ENCODE measurements around the gene PDE8A.

PDE8A gene

GRCh38 chr15:85125056-85125661 lies 143.5 kb downstream of the PDE8A start:
- DNase-seq (ENCODE audit: low read depth, low spot score) = peak; percentile 35

DNA sequence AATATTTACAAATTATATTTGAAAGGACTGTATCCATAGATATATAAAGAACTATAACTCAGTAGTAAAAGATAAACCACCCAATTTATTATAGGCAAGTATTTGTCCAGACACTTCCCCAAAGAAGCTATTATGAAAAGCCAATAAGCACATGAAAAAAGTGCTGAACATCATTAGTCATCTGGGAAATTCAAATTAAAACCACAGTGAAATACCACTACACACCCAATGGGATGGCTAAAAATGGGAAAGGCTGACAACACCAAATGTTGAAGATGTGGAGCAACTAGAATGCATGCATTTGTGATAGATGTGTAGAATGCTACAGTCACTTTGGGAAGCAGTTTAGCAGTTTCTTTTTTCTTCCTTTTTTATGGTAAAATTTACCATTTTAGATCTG lies 147.0 kb downstream of the PDE8A start:
- DNase-seq (ENCODE audit: low read depth, low spot score) = no peak

DNA sequence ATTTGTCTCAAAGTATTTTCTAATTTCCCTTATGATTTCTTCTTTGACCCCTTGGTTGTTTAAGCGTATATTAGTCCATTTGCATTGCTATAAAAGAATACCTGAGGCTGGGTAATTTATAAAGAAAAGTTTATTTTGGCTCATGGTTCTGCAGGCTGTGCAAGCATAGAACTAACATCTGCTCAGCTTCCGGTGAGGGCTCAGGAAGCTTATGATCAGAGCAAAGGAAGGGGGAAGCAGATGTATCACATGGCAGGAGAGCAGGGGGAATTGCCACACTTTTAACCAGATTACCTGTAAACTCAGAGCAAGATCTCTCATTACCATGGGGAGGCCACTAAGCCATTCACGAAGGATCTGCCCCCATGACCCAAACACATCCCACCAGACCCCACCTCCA lies 148.2 kb downstream of the PDE8A start:
- DNase-seq (ENCODE audit: low read depth, low spot score) = no peak

GRCh38 chr15:85131915-85132314 lies 150.3 kb downstream of the PDE8A start:
- no peak for DNase-seq (ENCODE audit: low read depth, low spot score)

- DNase-seq (ENCODE audit: low read depth, low spot score) = no peak
Measured at GRCh38 chr15:85133709-85134108, 152.1 kb downstream of the PDE8A start.

DNA sequence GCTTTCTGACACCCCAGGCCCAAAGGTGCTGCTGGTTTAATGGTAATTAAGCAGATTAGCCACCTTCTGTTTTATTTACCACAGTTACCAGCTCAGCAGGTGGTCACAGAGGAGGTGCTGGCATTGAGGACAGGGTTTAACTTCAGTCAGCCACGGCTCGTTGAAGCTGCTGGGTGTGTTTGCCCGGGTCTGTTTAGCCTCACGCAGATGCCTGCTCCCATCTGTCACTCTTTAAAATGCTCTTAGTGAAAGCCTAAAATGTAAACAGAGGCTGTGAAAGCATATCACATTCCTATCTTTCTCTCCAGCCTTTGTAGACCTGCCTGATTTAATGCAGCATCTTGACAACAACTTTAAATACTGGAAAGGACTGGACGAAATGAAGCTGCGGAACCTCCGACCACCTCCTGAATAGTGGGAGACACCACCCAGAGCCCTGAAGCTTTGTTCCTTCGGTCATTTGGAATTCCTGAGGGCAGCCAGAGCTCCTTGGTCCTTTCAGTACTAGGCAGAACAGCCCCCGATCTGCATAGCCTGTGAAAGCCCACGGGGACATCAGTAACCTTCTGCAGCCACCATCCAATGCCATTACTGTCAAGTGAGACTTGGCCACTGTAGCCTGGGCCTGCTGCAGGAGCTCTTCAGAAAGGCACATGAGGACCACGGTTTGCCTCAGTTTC lies 156.0 kb downstream of the PDE8A start:
- no peak for DNase-seq (ENCODE audit: low read depth, low spot score)

DNA sequence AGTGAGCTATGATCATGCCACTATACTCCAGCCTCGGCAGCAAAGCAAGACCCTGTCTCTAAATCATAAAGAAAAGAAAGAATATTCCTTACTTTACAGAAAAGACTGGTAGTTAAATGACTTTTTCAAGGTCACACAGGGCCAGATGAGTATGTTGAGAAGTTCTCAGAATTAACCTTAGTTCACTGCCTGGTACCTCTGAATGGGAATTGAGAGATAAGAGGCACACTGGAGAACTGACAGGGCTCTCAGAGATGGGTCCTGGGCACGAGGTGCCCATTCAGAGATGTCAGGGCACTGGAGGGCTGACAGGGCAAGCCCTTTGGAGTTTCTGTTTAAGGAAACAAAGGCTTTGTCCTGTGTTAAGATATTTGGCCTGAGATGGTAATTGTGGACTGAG lies 157.7 kb downstream of the PDE8A start:
- no peak for DNase-seq (ENCODE audit: low read depth, low spot score)

DNA sequence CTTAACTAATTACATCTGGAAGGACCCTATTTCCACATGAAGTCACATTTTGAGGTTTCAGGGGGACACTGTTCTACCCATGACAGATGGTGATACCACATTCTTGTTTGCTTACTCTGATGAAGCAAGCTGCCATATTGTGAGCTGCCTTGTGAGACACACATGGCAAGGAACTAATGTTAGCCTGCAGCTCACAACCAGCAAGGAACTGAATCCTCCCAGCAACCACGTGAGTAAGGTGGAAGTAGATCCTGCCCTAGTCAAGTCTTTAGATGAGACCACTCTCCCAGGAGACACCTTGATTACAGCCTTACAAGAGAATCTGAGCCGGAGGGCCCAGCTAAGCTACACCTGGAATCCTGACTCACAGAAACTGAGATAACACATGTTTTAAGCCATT lies 160.1 kb downstream of the PDE8A start:
- DNase-seq (ENCODE audit: low read depth, low spot score) = no peak

DNA sequence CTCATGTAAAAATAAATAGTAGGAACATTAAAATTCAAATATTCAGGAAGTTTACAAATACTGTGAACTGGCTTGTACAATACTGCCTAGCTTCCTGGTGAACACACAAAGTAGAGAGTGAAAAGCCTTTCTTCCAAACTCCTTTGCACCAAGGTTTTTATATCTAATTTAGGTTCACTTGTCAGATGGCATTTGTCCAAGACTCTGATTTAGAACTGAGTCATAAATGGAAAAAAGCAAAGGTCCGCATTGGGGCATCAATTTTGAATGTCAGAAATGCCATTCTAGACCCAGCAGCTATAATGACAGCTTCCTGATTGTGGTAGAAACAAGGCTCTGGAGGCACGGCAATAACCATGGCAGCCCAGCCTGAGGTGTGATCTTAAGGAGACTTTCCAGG lies 160.7 kb downstream of the PDE8A start:
- DNase-seq (ENCODE audit: low read depth, low spot score) = no peak

GRCh38 chr15:85149465-85150129 lies 167.9 kb downstream of the PDE8A start:
- no peak for DNase-seq (ENCODE audit: low read depth, low spot score)

DNA sequence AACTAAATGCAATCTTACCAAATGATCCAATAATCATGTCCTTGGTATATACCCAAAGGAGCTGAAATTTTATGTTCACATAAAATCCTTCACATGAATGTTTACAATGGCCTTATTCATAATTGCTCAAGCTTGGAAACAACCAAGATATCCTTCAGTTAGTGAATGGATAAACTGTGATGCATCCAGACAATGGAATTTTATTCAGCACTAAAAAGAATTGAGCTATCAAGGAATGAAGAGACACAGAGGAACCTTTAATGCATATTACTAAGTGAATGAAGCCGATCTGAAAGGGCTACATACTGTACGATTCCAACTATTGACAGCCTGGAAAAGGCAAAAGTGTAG lies 168.4 kb downstream of the PDE8A start:
- DNase-seq (ENCODE audit: low read depth, low spot score) = no peak

DNA sequence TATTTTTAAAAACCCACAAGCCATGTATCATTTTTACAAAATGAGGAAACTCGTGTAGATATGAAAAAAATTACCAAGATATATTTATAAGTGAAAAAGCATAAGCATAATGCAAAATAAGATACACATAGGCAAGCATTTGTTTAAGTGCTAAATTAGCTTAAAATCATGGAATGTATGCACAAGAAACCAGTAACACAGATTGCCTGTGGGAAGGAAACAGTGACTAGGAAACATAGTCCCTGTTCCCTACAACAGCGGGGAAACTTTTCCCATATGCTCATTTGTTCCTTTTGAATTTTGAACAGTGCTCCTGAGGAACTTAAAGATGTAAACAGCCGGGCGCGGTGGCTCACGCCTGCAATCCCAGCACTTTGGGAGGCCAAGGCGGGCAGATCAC lies 169.5 kb downstream of the PDE8A start:
- DNase-seq (ENCODE audit: low read depth, low spot score) = no peak

DNA sequence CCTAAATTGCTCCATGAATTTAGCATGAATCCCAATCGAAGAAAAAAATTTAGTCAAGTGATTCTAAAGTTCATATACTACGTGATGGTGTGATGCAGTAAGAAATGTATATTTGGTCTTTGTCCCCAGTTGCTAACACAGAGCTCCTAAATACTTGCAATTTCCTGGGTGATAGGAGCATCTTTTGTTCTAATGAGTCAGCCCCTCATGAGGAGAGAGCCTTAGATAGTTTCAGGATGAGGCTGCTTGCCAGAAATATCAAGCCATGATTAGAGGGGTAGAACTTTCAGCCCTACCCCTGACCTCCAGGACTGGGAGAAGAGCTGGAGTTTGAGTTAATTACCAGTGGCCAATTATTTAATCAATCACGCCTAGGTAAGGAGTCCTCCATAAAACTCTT lies 170.2 kb downstream of the PDE8A start:
- DNase-seq (ENCODE audit: low read depth, low spot score) = no peak

DNA sequence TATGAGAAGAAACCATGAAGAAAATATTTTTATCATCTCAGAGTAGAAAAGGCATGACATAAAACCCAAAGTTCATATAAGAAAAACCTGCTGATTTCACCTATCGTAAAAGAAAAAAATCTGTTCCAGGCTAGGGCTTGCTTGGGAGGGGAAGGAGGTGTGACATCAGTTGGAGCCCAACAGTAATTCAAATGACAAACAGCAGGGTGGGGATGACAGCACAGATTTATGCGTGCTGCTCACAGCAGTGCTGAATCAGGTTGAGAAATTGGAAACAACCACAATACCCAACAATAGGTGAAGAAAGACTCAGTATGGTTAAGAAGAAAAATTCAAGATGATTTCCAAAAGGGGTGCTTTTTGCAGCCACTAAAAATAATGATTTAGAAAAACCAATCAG lies 172.4 kb downstream of the PDE8A start:
- DNase-seq (ENCODE audit: low read depth, low spot score) = no peak

DNA sequence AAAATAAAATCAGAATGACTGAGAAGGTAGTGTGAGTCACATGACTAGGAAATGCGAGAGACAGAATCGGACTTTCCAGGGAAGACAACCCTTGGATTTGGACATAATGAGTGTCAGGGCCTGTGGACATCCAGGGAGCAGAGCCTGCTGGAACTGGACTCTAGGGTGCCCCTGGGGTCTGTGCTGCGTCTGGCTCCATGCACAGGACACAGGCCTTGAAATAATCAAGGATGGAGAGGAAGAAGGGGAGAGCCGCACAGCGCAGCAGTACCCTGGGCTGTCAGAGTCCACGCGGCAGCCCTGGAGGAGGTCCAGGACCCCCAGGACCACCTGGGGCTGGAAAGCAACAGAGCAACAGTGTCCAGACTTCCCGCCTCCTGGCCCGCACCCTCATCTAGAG lies 173.7 kb downstream of the PDE8A start:
- no peak for DNase-seq (ENCODE audit: low read depth, low spot score)

- DNase-seq (ENCODE audit: low read depth, low spot score) = no peak
Measured at GRCh38 chr15:85155857-85156256, 174.2 kb downstream of the PDE8A start.

DNA sequence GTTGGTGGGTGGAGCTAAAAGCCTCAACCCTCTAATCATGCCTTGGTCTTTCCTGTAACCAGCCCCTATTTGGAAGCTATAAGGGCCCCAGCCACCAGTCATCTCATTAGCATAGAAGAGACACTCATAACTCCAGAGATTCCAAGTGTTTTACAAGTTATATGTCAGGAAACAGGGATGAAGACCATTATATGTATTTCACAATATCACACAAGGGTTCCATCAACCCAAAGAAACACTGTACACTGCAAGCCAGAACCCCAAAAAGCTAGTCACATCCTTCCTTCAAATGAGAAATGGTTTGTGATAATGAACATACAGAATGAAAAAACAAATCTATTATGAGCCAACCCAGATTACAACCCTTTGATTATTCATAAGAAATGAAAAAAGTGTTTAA lies 175.7 kb downstream of the PDE8A start:
- no peak for DNase-seq (ENCODE audit: low read depth, low spot score)

DNA sequence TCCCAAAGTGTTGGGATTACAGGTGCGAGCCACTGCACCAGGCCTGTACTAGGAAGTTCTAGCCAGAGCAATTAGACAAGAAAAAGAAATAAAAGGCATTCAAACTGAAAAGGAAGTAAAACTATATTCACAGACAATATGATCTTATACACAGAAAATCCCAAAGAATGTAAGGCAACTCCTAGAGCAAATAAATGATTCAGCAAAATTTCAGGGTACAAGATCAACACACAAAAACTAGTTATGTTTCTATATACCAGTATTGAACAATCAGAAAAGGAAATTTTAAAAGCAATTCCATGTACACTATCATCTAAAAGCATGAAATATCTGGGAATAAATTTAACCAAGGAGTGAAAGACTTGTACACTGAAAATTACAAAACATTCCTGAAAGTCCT lies 180.6 kb downstream of the PDE8A start:
- DNase-seq (ENCODE audit: low read depth, low spot score) = no peak

DNA sequence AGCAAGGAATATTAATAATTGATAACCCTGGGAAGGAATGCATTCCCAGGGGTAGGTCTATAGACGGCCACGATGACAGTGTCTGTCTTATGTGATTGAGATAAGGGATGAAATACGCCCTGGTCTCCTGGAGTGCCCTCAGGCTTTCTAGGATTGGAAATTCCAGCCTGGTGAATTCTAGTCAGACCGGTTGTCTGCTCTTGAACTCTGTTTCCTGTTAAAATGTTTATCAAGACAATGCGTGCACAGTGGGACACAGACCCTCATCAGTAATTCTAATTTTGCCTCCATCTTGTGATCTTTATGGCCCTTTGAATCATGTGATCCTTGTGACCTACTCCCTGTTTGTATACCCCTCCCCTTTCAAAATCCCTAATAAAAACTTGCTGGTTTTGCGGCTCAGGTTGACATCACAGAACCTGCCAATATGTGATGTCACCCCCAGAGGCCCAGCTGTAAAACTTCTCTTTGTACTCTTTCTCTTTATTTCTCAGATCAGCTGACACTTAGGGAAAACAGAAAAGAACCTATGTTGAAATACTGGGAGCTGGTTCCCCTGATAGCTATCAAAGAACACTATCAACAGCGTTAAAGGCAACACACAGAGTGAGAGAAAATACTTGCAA lies 183.3 kb downstream of the PDE8A start:
- DNase-seq (ENCODE audit: low read depth, low spot score) = peak; percentile 2

- no peak for DNase-seq (ENCODE audit: low read depth, low spot score)
Measured at GRCh38 chr15:85167568-85167967, 185.9 kb downstream of the PDE8A start.

GRCh38 chr15:85168642-85169173 lies 187.1 kb downstream of the PDE8A start:
- peak; percentile 92 for DNase-seq (ENCODE audit: low read depth, low spot score)

DNA sequence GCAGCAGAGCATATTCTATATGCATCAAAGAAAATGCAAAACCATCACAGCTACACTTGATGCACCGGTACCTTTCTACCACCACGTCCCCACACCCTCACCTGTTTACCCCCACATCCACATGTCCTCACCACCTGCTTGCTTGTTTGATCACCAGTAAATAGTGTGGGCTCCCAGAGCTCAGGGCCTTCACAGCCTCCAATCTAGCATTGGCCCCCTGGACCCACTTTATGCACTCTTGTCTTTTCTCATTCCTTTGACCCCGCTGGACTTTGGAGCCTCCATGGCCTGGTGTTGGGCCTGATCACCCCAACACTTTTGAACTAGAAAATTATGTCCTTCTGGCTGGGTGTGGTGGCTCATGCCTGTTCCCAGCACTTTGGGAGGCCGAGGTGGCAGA lies 190.1 kb downstream of the PDE8A start:
- DNase-seq (ENCODE audit: low read depth, low spot score) = no peak
